ENCODE measurements around the gene ASIC3.

ASIC3 gene

GRCh38 chr7:151057989-151058780, 9.9 kb downstream of the ASIC3 start:
- peak; percentile 100 for DNase-seq

GRCh38 chr7:151058781-151059366, 10.5 kb downstream of the ASIC3 start:
- DNase-seq, result peak; percentile 16

- DNase-seq, result peak; percentile 85
Observed at GRCh38 chr7:151059367-151060112, 11.2 kb downstream of the ASIC3 start, which contains the start of gene SLC4A2. Gene SLC4A2 (plus strand): TSS chr7:151059589. CDS start chr7:151061988, 2,399 bp downstream.

- no peak for DNase-seq
Observed at GRCh38 chr7:151060113-151060415, 11.7 kb downstream of the ASIC3 start.

GRCh38 chr7:151060416-151061212, 12.3 kb downstream of the ASIC3 start:
- peak; percentile 82 for DNase-seq

GRCh38 chr7:151061213-151062110, 13.1 kb downstream of the ASIC3 start:
- DNase-seq, result no peak

- no peak for DNase-seq
Observed at GRCh38 chr7:151062111-151062398, 13.7 kb downstream of the ASIC3 start.

- no peak for DNase-seq
Observed at GRCh38 chr7:151062399-151063211, 14.3 kb downstream of the ASIC3 start.

GRCh38 chr7:151063212-151063561, 14.9 kb downstream of the ASIC3 start:
- no peak for DNase-seq

GRCh38 chr7:151064454-151064853, 16.1 kb downstream of the ASIC3 start:
- DNase-seq, result no peak

GRCh38 chr7:151064993-151065392, 16.7 kb downstream of the ASIC3 start:
- DNase-seq, result no peak

GRCh38 chr7:151065516-151065915, 17.2 kb downstream of the ASIC3 start:
- no peak for DNase-seq

- DNase-seq, result no peak
Observed at GRCh38 chr7:151066273-151066974, 18.1 kb downstream of the ASIC3 start.

GRCh38 chr7:151068069-151068773, 19.9 kb downstream of the ASIC3 start:
- no peak for DNase-seq

- DNase-seq, result no peak
Observed at GRCh38 chr7:151069841-151070573, 21.7 kb downstream of the ASIC3 start.

- no peak for DNase-seq
Observed at GRCh38 chr7:151070574-151070960, 22.2 kb downstream of the ASIC3 start.

- DNase-seq, result no peak
Observed at GRCh38 chr7:151071032-151071866, 22.9 kb downstream of the ASIC3 start.

GRCh38 chr7:151073990-151074389, 25.7 kb downstream of the ASIC3 start:
- DNase-seq, result no peak

Measured in RPMI8226 (cell line).